GM21367 (cell line): Measurements from ENCODE around the gene CDV3.

Experiments
- ATAC-seq: cut with Tn5 transposase; IDR thresholded peaks from one replicate; pipeline ENCODE4 v1.9.1; 2021; ENCODE audit not compliant: unreplicated experiment

The CDV3 gene

DNA sequence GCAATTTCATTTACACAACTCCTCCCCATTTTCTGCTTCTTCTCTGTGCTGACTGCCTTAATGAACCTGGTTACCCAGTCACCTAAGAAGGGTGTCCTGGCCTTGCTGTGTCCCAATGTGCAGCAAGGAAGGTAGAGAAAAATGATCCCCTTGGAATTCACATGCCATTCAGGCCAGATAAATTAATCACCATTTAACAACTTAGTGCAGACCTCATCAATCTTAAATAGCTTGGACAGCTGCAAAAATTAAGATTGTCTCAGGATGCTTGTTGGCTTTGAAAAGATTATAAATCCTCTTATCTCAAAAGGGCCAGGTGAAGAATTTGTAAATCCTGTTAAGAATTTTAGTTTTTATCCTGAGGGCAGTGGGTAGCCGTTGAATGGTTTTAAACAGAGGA lies 9.7 kb upstream of the CDV3 start:
- ATAC-seq: no peak

DNA sequence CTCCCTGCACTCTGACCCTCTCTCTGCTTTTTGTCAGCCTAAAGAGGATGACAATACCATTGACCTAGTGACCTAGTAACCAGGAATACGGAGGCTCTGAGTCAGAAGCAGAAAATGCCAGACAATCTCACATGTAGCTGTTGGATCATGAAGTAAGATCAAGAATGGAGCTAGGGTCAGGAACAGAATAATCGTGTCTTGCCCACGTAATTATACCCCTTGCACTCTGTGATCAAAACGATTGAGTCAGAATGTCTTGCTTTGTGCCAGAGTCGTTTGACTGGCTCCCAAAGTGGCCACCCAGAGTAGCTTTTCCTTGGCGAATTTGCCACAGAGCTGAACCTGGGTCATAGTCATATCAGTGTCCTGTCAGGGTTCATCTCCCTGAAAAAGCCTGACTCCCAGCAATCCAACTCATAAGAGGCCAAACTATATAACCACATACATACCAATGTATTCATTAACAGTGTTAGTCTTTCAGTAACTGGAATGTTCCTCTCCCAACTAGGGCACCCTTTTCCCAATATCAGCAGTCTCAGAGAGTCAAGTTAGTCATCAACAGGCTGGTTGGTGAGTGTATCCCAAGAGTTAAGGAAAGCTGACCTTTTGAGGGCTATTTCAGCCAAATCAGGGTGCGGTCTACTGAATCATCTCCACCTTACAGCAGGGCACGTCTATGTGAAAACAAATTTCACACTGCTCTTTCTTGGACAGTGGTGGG lies 5.0 kb upstream of the CDV3 start:
- ATAC-seq: no peak

GRCh38 chr3:133570139-133570936 lies 3.1 kb upstream of the CDV3 start:
- no peak for ATAC-seq

- ATAC-seq: no peak
Measured at GRCh38 chr3:133570937-133571320, 2.6 kb upstream of the CDV3 start.

DNA sequence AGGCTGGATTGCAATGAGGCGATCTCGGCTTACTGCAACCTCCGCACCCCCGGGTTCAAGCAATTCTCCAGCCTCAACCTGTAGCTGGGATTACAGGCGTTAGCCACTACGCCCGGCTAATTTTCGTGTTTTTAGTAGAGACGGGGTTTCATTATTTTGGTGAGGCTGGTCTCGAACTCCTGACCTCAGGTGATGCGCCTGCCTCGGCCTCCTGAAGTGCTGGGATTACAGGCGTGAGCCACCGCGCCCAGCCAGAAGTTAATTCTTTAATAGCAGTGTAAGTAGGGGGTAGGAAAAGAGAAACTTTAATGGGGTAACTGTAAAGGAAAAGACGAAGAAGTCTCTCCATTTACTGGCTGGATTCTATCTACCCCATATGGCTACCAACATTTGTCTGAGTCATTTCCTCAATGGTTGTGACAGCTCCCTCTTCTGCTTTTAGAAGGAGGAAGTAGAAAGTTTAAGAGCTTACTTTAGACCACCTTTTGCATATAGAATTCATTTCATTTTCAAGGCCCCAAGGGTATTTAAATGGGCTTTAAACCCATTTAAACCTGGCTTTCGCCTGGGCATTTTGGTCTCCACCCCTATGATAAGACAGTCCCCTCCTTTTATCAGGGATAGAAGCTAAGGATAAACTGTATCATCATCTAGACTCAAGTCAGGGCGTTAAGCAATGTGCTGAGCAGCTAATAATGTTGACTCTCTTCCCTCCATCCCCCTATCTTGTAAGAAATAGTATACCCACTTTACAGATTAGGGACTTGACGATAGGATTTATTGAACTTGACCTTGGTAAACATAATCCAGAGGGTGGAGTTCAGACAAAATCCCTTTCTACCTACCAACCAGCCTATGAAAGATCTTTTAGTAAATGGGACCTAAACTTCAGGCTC lies 1.1 kb upstream of the CDV3 start:
- ATAC-seq: no peak

GRCh38 chr3:133573054-133573628 lies 345 bp upstream of the CDV3 start:
- peak; percentile 69 for ATAC-seq

DNA sequence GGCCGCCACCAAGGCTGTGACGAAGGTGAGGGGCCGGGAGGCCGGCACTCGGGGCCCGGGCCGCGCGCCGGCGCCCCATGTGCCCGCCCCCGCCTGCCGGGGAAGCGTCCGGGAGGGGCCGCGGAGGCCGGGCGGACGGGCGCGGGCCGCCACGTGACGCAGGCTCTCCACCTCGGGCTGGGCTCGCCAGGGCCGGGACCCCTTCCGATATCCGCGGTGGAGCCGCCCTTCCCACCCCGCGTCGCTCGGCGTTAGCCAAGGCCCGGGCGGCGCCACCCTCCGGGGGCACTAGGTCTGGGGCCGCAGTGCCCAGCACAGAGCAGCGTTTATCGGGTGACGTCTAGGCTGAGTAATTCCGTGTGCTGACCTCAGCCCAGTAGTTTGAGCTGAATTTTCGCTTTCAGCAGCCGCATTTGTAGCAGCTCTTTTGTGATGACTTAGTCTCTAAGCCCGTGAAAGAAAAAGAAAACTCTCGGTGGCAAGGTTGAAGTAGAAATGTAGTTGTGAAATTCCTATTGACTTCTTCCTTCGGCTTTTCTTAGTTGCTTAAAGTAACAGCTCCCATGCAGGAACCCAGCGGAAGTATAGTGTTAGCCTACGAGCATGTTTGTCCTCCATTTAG lies 885 bp downstream of the CDV3 start:
- ATAC-seq: peak; percentile 33

DNA sequence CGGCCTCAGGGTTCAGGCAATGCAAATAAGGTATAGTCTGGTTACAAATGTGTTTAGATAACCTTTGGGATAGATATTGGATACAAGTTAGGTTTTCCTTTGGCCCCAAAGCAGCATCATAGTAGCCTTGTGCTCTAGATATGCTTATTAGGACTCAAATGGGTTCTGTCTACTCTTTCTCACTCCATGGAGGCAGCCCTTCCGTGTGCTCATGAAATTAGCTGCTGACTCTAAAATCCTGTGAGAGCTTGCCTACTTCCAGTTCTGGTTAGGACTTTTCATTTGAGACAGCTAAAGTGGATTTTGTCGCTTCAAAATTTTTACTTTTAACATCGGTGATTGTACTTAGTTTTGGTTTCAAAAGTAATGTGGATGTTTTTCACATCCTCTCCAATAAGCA lies 1.6 kb downstream of the CDV3 start:
- no peak for ATAC-seq

- ATAC-seq: no peak
Measured at GRCh38 chr3:133576169-133576568, 2.7 kb downstream of the CDV3 start.

DNA sequence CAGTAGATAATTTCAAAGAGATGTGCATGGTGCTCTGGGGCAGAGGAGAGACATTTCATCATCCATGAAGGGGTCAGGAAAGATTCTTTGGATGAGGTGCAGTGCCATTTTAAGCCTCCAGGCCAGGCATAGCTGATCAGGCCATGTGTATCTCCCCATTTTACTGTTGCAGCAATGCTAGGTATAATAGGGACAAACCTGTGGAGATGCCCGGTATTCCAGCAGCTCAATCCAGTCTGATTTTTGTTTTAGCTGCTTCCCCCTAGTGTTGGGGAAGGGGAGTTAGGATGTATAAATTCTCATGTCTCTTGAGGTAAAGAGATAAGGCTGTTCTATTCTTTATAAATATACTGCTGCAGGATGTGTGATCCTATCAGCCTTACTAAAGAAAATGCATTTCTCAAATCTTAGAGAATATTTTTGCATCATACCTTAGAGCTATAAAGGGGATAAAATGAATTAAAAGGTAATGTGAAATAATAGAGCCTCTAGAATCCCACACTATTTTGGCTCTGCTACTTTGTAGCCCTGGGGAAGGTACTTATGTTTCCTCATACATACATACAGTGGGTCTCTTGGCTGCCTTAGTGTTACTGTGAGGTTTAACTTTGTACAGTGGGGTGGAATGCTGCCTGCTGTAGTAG lies 5.2 kb downstream of the CDV3 start:
- no peak for ATAC-seq

DNA sequence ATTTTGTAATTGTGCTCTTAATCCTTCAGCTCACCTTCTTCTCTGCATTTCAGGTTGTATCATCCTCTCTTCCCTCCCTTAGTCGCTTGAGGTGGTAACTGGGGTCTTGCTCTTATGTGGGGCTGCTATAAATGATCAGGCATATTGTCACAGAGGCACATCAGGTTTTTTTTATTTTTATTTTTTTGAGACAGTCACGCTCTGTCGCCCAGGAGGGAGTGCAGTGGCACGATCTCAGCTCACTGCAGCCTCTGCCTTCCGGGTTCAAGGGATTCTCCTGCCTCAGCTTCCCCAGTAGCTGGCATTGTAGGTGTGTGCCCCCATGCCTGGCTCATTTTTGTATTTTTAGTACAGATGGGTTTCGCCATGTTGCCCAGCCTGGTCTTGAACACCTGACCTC lies 9.9 kb downstream of the CDV3 start:
- ATAC-seq: no peak

GRCh38 chr3:133588035-133588434 lies 14.5 kb downstream of the CDV3 start:
- no peak for ATAC-seq

- ATAC-seq: no peak
Measured at GRCh38 chr3:133588784-133589465, 15.4 kb downstream of the CDV3 start.

DNA sequence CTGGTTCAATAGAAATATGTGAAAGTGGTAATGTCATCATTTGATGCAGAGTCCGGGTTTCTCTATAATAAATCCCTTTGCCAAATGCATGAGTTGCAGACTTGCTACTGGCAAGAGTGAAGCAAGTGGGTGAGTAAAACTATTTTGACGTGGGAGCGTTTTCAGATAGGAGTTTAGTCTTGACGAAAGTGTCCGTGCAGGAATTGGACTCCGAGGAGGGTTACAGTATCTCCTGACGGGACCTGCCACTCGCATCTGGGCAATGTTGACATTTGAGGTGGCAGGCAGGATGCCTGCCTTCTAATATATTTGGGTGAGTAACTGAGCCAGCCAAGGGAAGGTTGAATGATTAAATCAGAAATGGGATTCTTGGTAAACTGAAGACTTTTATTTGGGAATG lies 16.0 kb downstream of the CDV3 start:
- ATAC-seq: no peak

- no peak for ATAC-seq
Measured at GRCh38 chr3:133591271-133591742, 17.8 kb downstream of the CDV3 start.

DNA sequence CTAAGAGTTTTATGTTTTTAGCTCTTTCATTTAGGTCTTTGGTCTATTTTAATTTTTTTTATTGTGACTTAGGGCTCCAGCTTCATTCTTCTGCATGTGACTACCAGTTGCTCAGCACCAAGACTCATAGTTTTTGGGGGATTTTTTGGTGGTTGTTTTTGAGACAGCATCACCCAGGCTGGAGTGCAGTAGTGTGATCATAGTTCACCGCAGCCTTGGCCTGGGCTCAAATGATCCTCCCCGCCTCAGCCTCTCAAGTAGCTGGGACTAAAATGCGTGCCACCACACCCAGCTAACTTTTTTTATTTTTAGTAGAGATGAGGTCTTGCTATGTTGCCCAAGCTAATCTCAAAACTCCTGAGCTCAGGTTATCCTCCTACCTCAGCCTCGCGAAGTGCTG lies 19.4 kb downstream of the CDV3 start:
- ATAC-seq: no peak

DNA sequence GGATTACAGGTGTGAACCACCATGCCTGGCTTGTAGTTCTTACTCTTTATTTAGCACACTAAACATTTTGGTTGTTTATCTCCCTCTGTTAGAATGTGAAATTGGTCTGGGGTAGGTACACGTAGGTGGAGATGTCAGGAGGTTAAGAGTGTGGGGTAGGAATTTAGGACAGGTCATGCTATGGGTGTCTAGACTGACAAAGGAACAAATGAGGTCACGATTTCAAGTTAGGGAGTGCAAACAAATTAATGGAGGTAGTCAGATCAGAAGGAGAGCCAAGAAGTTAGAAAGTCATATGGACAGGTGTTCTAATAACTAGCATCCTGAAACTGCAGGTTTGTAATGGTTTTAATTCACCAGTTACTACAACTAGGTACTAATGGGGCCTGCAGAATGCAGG lies 19.8 kb downstream of the CDV3 start:
- no peak for ATAC-seq

GRCh38 chr3:133595341-133595740 lies 21.9 kb downstream of the CDV3 start:
- no peak for ATAC-seq

DNA sequence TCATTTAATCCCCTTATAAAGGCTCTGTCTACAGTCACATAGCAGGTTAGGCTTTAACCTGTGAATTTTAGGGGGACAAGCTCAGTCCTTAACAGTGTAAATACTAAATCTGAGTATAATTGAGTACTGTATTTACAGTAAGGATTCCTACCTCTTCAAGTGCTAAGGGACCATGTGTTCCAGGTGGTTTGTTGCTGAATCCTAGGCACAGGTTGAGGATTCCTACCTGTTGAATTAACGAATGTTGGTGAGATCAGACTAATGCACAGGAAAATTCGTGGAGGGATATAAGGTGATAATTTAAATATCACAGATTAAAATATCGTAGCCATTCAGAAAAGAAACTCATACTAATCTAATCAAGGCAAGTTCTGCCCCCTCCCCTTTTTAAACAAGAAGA lies 24.9 kb downstream of the CDV3 start:
- ATAC-seq: no peak

DNA sequence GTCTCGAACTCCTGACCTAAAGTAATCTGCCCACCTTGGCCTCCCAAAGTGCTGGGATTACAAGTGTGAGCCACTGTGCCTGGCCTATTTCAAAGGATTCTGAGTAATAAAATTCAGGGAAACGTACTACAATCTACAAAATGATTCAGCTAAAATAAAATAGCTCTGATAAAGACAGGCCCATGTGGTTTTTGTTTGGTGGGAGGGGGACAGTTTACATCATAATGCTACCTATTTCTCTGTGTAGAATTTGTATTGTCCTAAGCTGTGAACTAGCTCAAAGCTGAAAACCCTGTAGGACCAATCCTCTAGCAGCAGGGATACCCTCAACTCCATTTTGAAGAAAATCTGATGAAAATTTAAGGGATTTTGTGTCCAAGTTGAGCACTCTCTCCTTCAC lies 25.8 kb downstream of the CDV3 start:
- no peak for ATAC-seq
